B cell (primary cell): ENCODE results near the gene KCNA10. TPM values are rescaled to one million over a fixed set of nuclear protein-coding genes. Genes with fewer than 3 reads are reported as not detected.

ENCODE experiments used
- ATAC-seq: fragments of 200-7000 bp; cut with Tn5 transposase; one replicate; pipeline ENCODE4 v1.10.0; 2021; ENCODE audit warnings: low read depth, mild to moderate bottlenecking, moderate number of reproducible peaks, moderate library complexity
- CTCF ChIA-PET: fragments of 350-600 bp; sonication (Branson Sonifier 250); formaldehyde crosslinking; loops from one replicate; lab custom pipeline; 2021; ENCODE audit warnings: antibody characterized with exemption, inconsistent platforms; lab: Charles Lee
- POLR2A ChIA-PET: fragments of 350-600 bp; sonication (Branson Sonifier 250); formaldehyde crosslinking; loops from one replicate; lab custom pipeline; 2021; ENCODE audit warnings: antibody characterized with exemption; lab: Charles Lee
- DNase-seq: peaks from one replicate; pipeline ENCODE4 v3.0.0; 2013
- H2AFZ ChIP-seq: 2 replicates; pipeline ENCODE4 v1.6.1; 2012; ENCODE audit warnings: mild to moderate bottlenecking, low read depth, low read length; ENCODE audit not compliant: insufficient read depth, poor library complexity, severe bottlenecking
- H3K27ac ChIP-seq, 2 donors: 1 replicate in 1 of 2; 2 replicates in 1 of 2; pipeline ENCODE4 v1.5.1; 2012 to 2013; ENCODE audit warnings: low read length in 2 of 2, mild to moderate bottlenecking in 2 of 2, moderate library complexity in 1 of 2
- H3K27me3 ChIP-seq, 4 experiments: fragments of 200-600 bp in 1 of 4; sonication (generic) in 1 of 4; replicated peaks in 1 of 4; 1 replicate in 2 of 4; 2 replicates in 2 of 4; pipeline versions ENCODE4 v1.6.1 to v1.7.0; 2013 to 2016; ENCODE audit warnings: low read length in 3 of 4, mild to moderate bottlenecking in 2 of 4, mixed read lengths in 1 of 4, moderate library complexity in 1 of 4; ENCODE audit not compliant: insufficient read depth in 4 of 4, control insufficient read depth in 3 of 4; ENCODE audit errors: control extremely low read depth in 1 of 4
- H3K36me3 ChIP-seq, 2 experiments: replicated peaks in 1 of 2; 1 replicate in 1 of 2; 2 replicates in 1 of 2; pipeline versions ENCODE4 v1.6.1 to v1.7.1; 2013; ENCODE audit warnings: low read length in 1 of 2; ENCODE audit not compliant: insufficient read depth in 2 of 2, control insufficient read depth in 1 of 2; ENCODE audit errors: control extremely low read depth in 1 of 2, extremely low read depth in 1 of 2
- H3K4me1 ChIP-seq, 2 donors: fragments of 200-600 bp in 1 of 2; sonication (generic) in 1 of 2; 1 replicate in 1 of 2; 2 replicates in 1 of 2; pipeline versions ENCODE4 v1.5.1 to v1.6.1; 2013 to 2017; ENCODE audit warnings: low read length in 2 of 2; ENCODE audit not compliant: control insufficient read depth in 2 of 2, insufficient read depth in 2 of 2
- H3K4me2 ChIP-seq: replicated peaks from 2 replicates; pipeline ENCODE3; 2012; ENCODE audit warnings: mild to moderate bottlenecking, low read depth, low read length; ENCODE audit not compliant: poor library complexity, severe bottlenecking
- H3K4me3 ChIP-seq, 5 experiments: fragments of 200-600 bp in 1 of 5; sonication (generic) in 1 of 5; 1 replicate in 3 of 5; 2 replicates in 2 of 5; pipeline versions ENCODE4 v1.5.1 to v1.7.0; 2011 to 2016; ENCODE audit warnings: low read length in 4 of 5, mild to moderate bottlenecking in 4 of 5, low read depth in 2 of 5, control low read depth in 1 of 5, moderate library complexity in 1 of 5; ENCODE audit not compliant: insufficient read depth in 1 of 5; ENCODE audit errors: control extremely low read depth in 1 of 5, extremely low read depth in 1 of 5
- H3K79me2 ChIP-seq: fragments of 200-600 bp; sonication (generic); one replicate; pipeline ENCODE4 v1.6.0; 2016; ENCODE audit warnings: low read length; ENCODE audit not compliant: control insufficient read depth, insufficient read depth
- H3K9ac ChIP-seq: fragments of 200-600 bp; sonication (generic); 2 replicates; pipeline ENCODE4 v1.6.1; 2017; ENCODE audit warnings: mild to moderate bottlenecking, low read length, moderate library complexity
- H3K9me3 ChIP-seq, 3 donors: one replicate each; pipeline versions ENCODE4 v1.6.1 to v1.7.1; 2013; ENCODE audit warnings: low read length in 2 of 3; ENCODE audit not compliant: control insufficient read depth in 2 of 3, insufficient read depth in 1 of 3; ENCODE audit errors: control extremely low read depth in 1 of 3
- H4K20me1 ChIP-seq: 2 replicates; pipeline ENCODE4 v1.6.0; 2012; ENCODE audit warnings: mild to moderate bottlenecking, low read length; ENCODE audit not compliant: insufficient read depth, control insufficient read depth, poor library complexity, severe bottlenecking
- H3K27ac Mint-ChIP-seq: one replicate; pipeline ENCODE4 v1.8.0; 2021; ENCODE audit warnings: mixed read lengths
- H3K27me3 Mint-ChIP-seq: one replicate; pipeline ENCODE4 v1.8.0; 2021; ENCODE audit warnings: mixed read lengths
- H3K4me1 Mint-ChIP-seq: one replicate; pipeline ENCODE4 v1.8.0; 2021; ENCODE audit warnings: mixed read lengths
- H3K4me3 Mint-ChIP-seq: one replicate; pipeline ENCODE4 v1.8.0; 2021; ENCODE audit warnings: mixed read lengths
- H3K9me3 Mint-ChIP-seq: one replicate; pipeline ENCODE4 v1.8.0; 2022; ENCODE audit warnings: mixed read lengths; ENCODE audit not compliant: insufficient read depth
- EZH2 ChIP-seq: IDR thresholded peaks from 2 replicates; pipeline ENCODE4 v1.6.1; 2012; ENCODE audit warnings: borderline replicate concordance, low read depth, mild to moderate bottlenecking, moderate library complexity, low read length; ENCODE audit not compliant: insufficient read depth, poor library complexity, severe bottlenecking
- WGBS: methylation state at CpG from one replicate; pipeline ENCODE4 v1.1.5; 2013; ENCODE audit warnings: missing lambda C conversion rate; ENCODE audit not compliant: insufficient coverage; 5-methylcytosine and 5-hydroxymethylcytosine counted together
- intact Hi-C: fragments of 100-400 bp; cut with micrococcal nuclease; formaldehyde crosslinking; loops from one replicate; pipeline ENCODE4 v1.10.0; 2022
- polyA plus RNA-seq: library from polyadenylated mRNA; depleted of rRNA; stranded (reverse); fragments of >200 nt; gene quantifications from 2 replicates; pipeline ENCODE4 v1.2.3, GENCODE V29; 2012
- total RNA-seq, 2 donors: library from RNA; stranded (reverse); fragments of 120-200 nt in 1 of 2; gene quantifications; 1 replicate in 1 of 2; 2 replicates in 1 of 2; pipeline versions ENCODE4 v1.2.3 to v1.2.4, GENCODE V29; 2013 to 2022
- TF ChIP-seq, protein P1 (sequence below): fragments of 200-600 bp; IDR thresholded peaks from one replicate; pipeline ENCODE4 v1.8.0; 2022; ENCODE audit warnings: antibody characterized with exemption, mild to moderate bottlenecking

The KCNA10 gene
- total and polyA plus RNA-seq, 2 donors (not counting 1 experiment from before 2014, with no cell fraction given): not detected

DNA sequence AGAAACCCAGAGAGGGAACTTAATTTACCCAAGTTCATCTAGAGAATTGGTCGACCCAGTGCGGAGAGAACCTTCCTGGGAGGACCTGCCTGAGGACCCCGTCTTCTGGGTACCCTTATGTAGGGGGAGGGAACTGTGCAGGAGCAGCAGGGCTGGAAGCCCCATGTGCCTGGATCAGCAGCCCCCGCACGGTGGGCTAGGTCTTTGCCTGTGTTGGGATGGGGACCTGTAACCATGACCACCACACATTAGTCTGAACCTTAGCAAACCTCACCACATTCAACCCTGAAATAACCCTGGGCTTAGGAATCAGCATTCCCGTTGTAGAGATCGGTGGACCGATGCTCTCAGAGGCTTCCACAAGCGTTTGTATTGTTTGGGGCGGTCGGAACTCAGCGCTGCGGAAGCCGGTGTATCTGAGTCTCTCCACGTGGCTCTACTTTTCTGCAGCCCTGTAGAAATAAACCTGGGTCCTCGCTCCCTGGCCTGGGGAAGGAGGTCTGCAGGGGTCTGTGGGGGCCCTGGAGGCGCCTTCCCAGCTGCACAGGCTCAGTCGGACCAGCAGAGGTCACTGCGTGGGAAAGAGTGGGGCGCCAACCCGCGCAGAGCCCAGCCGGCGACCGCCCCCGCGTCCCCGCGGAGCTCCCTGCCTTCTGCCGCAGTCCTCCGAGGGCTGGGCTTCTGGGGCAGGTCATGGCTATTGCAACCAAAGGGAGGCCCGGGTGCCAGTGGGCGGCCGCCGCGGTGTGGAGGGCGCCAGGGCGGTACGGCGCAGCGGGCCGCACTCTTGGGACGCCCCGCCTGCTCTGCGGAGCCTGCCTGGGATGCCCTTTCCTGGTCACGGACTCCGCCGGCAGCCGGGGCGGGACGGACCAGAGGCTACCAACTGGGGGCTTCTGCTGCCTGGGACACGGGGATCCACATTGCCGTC, 36.2 kb upstream of the KCNA10 start:
- H3K79me2 ChIP-seq: no peaks in the 10 kb centered on the region
- peaks cover 0 to 57% (median 24%) of the 10 kb centered on the region in 4 experiments for H3K27me3 ChIP-seq
- WGBS: 10% methylated on average over 48 of the region's 53 CpGs
- Mint-ChIP-seq H3K4me3 (peak overlapping the region; percentile 50), H3K4me1 (peaks cover 4% of the 10 kb centered on the region), H3K27me3 (peaks cover 78% of the 10 kb centered on the region), H3K27ac (no peak overlapping the region), H3K9me3 (no peaks in the 10 kb centered on the region)
- intact Hi-C loops: loop anchor here (1.0 kb wide), 3 partner anchors 211 to 275 kb away; no protein-coding TSS in a partner anchor
- ChIA-PET CTCF (interaction anchor here (0.6 to 4.4 kb wide), 21 partner anchors 10 to 437 kb away, joined by 3 to 73 read pairs (median 7); partner anchors contain the start of gene KCNA2), POLR2A (no interaction called here)
- H2AFZ ChIP-seq: peak overlapping the region; percentile 58
- DNase-seq (peak; percentile 74), ATAC-seq (peak; percentile 93)
- TF ChIP-seq, protein P1, sequence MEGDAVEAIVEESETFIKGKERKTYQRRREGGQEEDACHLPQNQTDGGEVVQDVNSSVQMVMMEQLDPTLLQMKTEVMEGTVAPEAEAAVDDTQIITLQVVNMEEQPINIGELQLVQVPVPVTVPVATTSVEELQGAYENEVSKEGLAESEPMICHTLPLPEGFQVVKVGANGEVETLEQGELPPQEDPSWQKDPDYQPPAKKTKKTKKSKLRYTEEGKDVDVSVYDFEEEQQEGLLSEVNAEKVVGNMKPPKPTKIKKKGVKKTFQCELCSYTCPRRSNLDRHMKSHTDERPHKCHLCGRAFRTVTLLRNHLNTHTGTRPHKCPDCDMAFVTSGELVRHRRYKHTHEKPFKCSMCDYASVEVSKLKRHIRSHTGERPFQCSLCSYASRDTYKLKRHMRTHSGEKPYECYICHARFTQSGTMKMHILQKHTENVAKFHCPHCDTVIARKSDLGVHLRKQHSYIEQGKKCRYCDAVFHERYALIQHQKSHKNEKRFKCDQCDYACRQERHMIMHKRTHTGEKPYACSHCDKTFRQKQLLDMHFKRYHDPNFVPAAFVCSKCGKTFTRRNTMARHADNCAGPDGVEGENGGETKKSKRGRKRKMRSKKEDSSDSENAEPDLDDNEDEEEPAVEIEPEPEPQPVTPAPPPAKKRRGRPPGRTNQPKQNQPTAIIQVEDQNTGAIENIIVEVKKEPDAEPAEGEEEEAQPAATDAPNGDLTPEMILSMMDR: peak; percentile 83
- TF ChIP-seq EZH2: no peak
- H3K9ac ChIP-seq: peak overlapping the region; percentile 25
- no peak overlapping the region for H3K27ac ChIP-seq
- H3K9me3 ChIP-seq: peaks cover 0 to 3% (median 0%) of the 10 kb centered on the region in 3 donors
- H3K4me3 ChIP-seq: peak overlapping the region in 2 of 5 experiments; percentile 20 to 27
- peaks cover 9 to 12% of the 10 kb centered on the region in 2 donors for H3K4me1 ChIP-seq
- no peaks in the 10 kb centered on the region for H3K36me3 ChIP-seq
- H4K20me1 ChIP-seq: no peaks in the 10 kb centered on the region
- peak overlapping the region; percentile 75 for H3K4me2 ChIP-seq

DNA sequence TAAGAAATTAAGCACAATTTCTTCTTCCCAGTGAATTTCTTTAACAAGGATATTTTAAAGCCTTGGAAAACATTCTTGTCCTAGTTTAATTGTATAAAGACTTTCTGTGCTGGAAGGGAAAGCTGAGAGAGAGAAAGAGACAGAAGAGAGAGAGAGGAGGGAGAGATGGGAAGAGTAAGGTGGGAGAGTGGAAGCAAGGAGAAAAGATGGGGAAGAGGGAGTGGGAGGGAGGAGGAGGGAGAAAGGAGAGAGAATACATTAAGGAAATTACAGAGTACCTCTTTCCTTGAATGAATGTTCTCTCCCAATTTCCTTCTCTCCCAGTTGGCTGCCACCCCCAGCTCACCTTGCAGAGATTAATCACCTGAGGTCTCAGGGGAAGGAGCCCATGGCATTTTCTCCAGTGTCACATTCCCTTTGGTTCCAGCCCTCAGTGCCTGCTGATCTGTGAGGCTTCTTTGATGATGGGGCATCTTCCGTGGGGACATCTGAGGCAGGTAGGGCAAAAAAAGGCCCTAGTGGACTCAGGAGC, 32.4 kb upstream of the KCNA10 start:
- 86% methylated on average over 1 of the region's 1 CpG for WGBS
- Mint-ChIP-seq H3K4me3 (no peak overlapping the region), H3K4me1 (peaks cover 4% of the 10 kb centered on the region), H3K27me3 (peaks cover 74% of the 10 kb centered on the region), H3K9me3 (no peaks in the 10 kb centered on the region), H3K27ac (no peak overlapping the region)
- TF ChIP-seq EZH2: no peak
- TF ChIP-seq, protein P1: no peak
- H3K4me2 ChIP-seq: no peak overlapping the region
- peaks cover 0 to 3% (median 0%) of the 10 kb centered on the region in 3 donors for H3K9me3 ChIP-seq
- peaks cover 9 to 12% of the 10 kb centered on the region in 2 donors for H3K4me1 ChIP-seq
- CTCF ChIA-PET: no interaction called here
- no peaks in the 10 kb centered on the region for H4K20me1 ChIP-seq
- no peak overlapping the region for H3K4me3 ChIP-seq
- ATAC-seq: no peak
- no peaks in the 10 kb centered on the region for H3K36me3 ChIP-seq
- no peak for DNase-seq
- no peaks in the 10 kb centered on the region for H3K79me2 ChIP-seq
- POLR2A ChIA-PET: no interaction called here
- H3K9ac ChIP-seq: no peak overlapping the region
- H3K27me3 ChIP-seq: peaks cover 0 to 50% (median 21%) of the 10 kb centered on the region in 4 experiments
- H3K27ac ChIP-seq: no peak overlapping the region
- no peak overlapping the region for H2AFZ ChIP-seq
- intact Hi-C loops: no loop called here
